H1 (cell line): Measurements from ENCODE around the gene PRKCA. TPM values are rescaled to one million over a fixed set of nuclear protein-coding genes. Genes with fewer than 3 reads are reported as not detected.

Experiments
- BACH1 ChIP-seq: IDR thresholded peaks from 2 replicates; pipeline ENCODE4 v1.6.1; 2012; ENCODE audit warnings: low read length, improper control_type of control experiment
- BCL11A ChIP-seq, 2 experiments: IDR thresholded peaks; one replicate each; pipeline ENCODE4 v1.6.1; 2011; ENCODE audit warnings: low read depth in 2 of 2, low read length in 2 of 2, mild to moderate bottlenecking in 2 of 2
- CBX8 ChIP-seq: fragments of 300-800, 300-1000 bp; sonication (generic); IDR thresholded peaks from 2 replicates; pipeline ENCODE4 v1.7.1; 2016; ENCODE audit warnings: low read depth, low read length, borderline replicate concordance
- CREB1 ChIP-seq: IDR thresholded peaks from 2 replicates; pipeline ENCODE4 v1.6.1; 2012; ENCODE audit warnings: inconsistent platforms
- EGR1 ChIP-seq: IDR thresholded peaks from 2 replicates; pipeline ENCODE4 v1.6.1; 2011; ENCODE audit warnings: low read depth, low read length, borderline replicate concordance
- EP300 ChIP-seq, 2 experiments: IDR thresholded peaks; 1 replicate in 1 of 2; 2 replicates in 1 of 2; pipeline ENCODE4 v1.6.1; 2011 to 2012; ENCODE audit warnings: low read depth in 2 of 2, low read length in 2 of 2, mild to moderate bottlenecking in 2 of 2, borderline replicate concordance in 1 of 2, inconsistent platforms in 1 of 2, moderate library complexity in 1 of 2
- FOSL1 ChIP-seq: IDR thresholded peaks from 2 replicates; pipeline ENCODE4 v1.6.1; 2011; ENCODE audit warnings: mild to moderate bottlenecking, low read depth, low read length, moderate library complexity; ENCODE audit not compliant: insufficient read depth
- GABPA ChIP-seq: IDR thresholded peaks from 2 replicates; pipeline ENCODE4 v1.6.1; 2011; ENCODE audit warnings: mild to moderate bottlenecking, low read length, moderate library complexity, borderline replicate concordance; ENCODE audit not compliant: insufficient read depth
- GTF2F1 ChIP-seq: IDR thresholded peaks from 2 replicates; pipeline ENCODE4 v1.6.1; 2012; ENCODE audit warnings: low read depth, low read length, improper control_type of control experiment, borderline replicate concordance
- JUN ChIP-seq: IDR thresholded peaks from 2 replicates; pipeline ENCODE4 v1.6.1; 2011; ENCODE audit warnings: low read depth, mild to moderate bottlenecking, improper control_type of control experiment, low read length
- KDM1A ChIP-seq: fragments of 200-600, 300-600 bp; sonication (generic); IDR thresholded peaks from 2 replicates; pipeline ENCODE4 v1.7.1; 2016; ENCODE audit warnings: mild to moderate bottlenecking, low read length, borderline replicate concordance
- MAFK ChIP-seq: IDR thresholded peaks from 2 replicates; pipeline ENCODE4 v1.6.1; 2012; ENCODE audit warnings: low read depth, mild to moderate bottlenecking, improper control_type of control experiment, low read length
- MAX ChIP-seq: IDR thresholded peaks from 2 replicates; pipeline ENCODE4 v1.6.1; 2012; ENCODE audit warnings: inconsistent platforms
- POLR2AphosphoS5 ChIP-seq: IDR thresholded peaks from 2 replicates; pipeline ENCODE4 v1.6.1; 2011; ENCODE audit warnings: low read depth, low read length
- POU5F1 ChIP-seq: IDR thresholded peaks from 2 replicates; pipeline ENCODE4 v1.6.1; 2011; ENCODE audit warnings: low read depth, mild to moderate bottlenecking, low read length, moderate library complexity
- RFX5 ChIP-seq: IDR thresholded peaks from 2 replicates; pipeline ENCODE4 v1.6.1; 2011; ENCODE audit warnings: low read depth, low read length, improper control_type of control experiment, borderline replicate concordance
- SIN3A ChIP-seq, 2 experiments: IDR thresholded peaks in 1 of 2; conservative IDR thresholded peaks in 1 of 2; 2 replicates each; pipeline ENCODE4 v1.6.1; 2011 to 2012; ENCODE audit warnings: low read length in 2 of 2, improper control_type of control experiment in 1 of 2, low read depth in 1 of 2, mild to moderate bottlenecking in 1 of 2
- SIX5 ChIP-seq: IDR thresholded peaks from 2 replicates; pipeline ENCODE4 v1.6.1; 2011; ENCODE audit warnings: mild to moderate bottlenecking, low read depth, low read length
- TAF7 ChIP-seq: optimal IDR thresholded peaks from 2 replicates; pipeline ENCODE3; 2011; ENCODE audit warnings: low read depth, mild to moderate bottlenecking, inconsistent platforms, low read length, moderate library complexity, borderline replicate concordance
- TBP ChIP-seq: IDR thresholded peaks from 2 replicates; pipeline ENCODE4 v1.6.1; 2011; ENCODE audit warnings: low read depth, low read length, improper control_type of control experiment
- USF2 ChIP-seq: IDR thresholded peaks from 2 replicates; pipeline ENCODE4 v1.6.1; 2011; ENCODE audit warnings: low read length, improper control_type of control experiment
- polyA plus RNA-seq, 7 experiments: library from polyadenylated mRNA; depleted of rRNA in 3 of 7; stranded (reverse) in 5 of 7; unstranded in 2 of 7; fragments of >200 nt in 5 of 7; fragments of 200-250 nt in 2 of 7; gene quantifications; 1 replicate in 5 of 7; 2 replicates in 1 of 7; 4 replicates in 1 of 7; pipeline versions ENCODE4 v1.2.1 to v1.2.3, GENCODE V29; 2011 to 2013; ENCODE audit warnings: missing spikeins in 2 of 7, mixed read lengths in 2 of 7
- total RNA-seq: library from RNA; stranded (reverse); fragmentation: NEBNext Ultra II Directional; extraction: Animal tissue kit (Norgen Biotek cat#: 25700); gene quantifications from 2 replicates; pipeline ENCODE4 v1.2.1, GENCODE V29; 2021
- TF ChIP-seq, protein P1 (sequence below): IDR thresholded peaks from 2 replicates; pipeline ENCODE4 v1.6.1; 2012; ENCODE audit warnings: inconsistent platforms

Gene PRKCA
- total and polyA plus RNA-seq, 2 of the 8 experiments (the other 6 are each of a cell fraction or from before 2014, with no cell fraction given) = 5.8 to 17.8 TPM

GRCh38 chr17:66301864-66302741, at the start of gene PRKCA (continued):
- TF ChIP-seq SIN3A (conservative IDR thresholded peaks at IDR 0.05 in 1 of 2, IDR thresholded peaks at IDR 0.05 in 1 of 2; ENCODE audit: low read depth in 1 of 2, low read length in 2 of 2) (peak; percentile 36 to 68; a peak in 2 of 4 replicates), EP300 (IDR thresholded peaks at IDR 0.05; ENCODE audit: borderline replicate concordance in 1 of 2, low read depth in 2 of 2, low read length in 2 of 2) (no peak), GTF2F1 (no peak), JUN (no peak), BACH1 (no peak), SIX5 (no peak), RFX5 (no peak), BCL11A (IDR thresholded peaks at IDR 0.05; ENCODE audit: low read depth in 2 of 2, low read length in 2 of 2) (no peak), POLR2AphosphoS5 (no peak), GABPA (no peak), EGR1 (peak; percentile 13; the same call in 1 of the 2 replicates), USF2 (no peak), MAFK (no peak), TBP (peak; percentile 38; the same call in 1 of the 2 replicates), CBX8 (no peak), CREB1 (no peak), KDM1A (no peak; the same call in 1 of the 2 replicates), FOSL1 (no peak), MAX (no peak; the same call in 1 of the 2 replicates), POU5F1 (no peak), TAF7 (peak; percentile 54)
- TF ChIP-seq, protein P1, sequence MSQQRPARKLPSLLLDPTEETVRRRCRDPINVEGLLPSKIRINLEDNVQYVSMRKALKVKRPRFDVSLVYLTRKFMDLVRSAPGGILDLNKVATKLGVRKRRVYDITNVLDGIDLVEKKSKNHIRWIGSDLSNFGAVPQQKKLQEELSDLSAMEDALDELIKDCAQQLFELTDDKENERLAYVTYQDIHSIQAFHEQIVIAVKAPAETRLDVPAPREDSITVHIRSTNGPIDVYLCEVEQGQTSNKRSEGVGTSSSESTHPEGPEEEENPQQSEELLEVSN = peak; percentile 49; the same call in 1 of the 2 replicates
